Stimulated activated CD4-positive, alpha-beta T cell treated with anti-CD3 and anti-CD28 coated beads, Interleukin-4, amount 100 ng/mL, for 48 hours (primary cell): ENCODE data around the gene MAN1B1.

ENCODE experiments used
- DNase-seq, 2 donors: peaks; one replicate each; pipeline ENCODE4 v3.0.0-alpha.2; 2020; ENCODE audit warnings: low read depth in 2 of 2

Gene MAN1B1

GRCh38 chr9:137145731-137146526 is 59.1 kb downstream of the MAN1B1 start:
- no peak for DNase-seq

GRCh38 chr9:137146527-137146918 is 59.7 kb downstream of the MAN1B1 start:
- no peak for DNase-seq

DNA sequence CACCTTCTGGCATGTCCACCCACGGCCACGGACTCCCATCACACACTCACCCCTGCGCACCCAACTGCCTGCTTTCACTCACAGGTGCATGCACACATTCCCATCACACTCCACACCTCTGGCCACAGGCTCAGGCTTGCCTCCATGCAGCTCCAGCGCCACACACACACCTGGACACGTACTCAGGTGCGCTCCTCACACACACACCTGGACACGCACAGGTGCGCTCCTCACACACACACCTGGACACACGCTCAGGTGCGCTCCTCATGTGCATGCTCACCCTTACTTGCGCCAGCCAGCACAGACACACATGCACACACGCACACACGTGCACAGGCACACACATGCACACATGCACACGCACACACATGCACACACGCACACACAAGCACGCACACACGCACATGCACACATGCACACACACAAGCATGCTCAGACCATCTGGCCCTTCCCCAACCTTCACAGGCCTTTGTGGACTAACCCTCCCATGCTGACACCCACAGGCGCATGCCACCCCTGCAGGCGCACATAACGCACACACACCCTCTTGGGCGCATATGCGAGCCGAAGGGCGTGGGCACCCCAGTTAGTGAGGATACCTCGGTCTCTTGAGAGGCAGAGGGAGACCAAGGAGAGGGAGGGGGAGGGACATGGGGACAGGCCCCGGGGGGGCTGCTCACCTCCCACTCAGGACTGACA is 60.5 kb downstream of the MAN1B1 start:
- DNase-seq, result no peak

DNA sequence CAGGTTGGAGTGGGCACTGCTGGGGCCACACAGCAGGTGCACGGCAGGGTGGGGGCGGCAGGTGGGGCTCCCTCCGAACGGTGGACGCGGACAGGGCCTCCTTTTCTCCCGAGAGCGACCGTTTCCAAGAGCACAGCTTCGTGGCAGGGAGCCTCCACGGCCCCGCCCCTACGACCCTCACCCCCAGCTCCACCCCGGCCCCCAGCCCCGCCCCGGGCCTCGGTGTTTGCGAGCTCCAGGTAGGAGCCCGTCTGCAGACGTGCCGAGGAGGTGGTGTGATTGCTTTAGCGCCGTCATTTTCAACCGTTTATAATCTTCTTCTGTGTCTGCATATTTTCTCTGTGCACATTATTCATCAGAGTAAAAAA is 61.0 kb downstream of the MAN1B1 start:
- DNase-seq, result no peak

- DNase-seq, result no peak
These were observed 61.5 kb downstream of the MAN1B1 start for GRCh38 chr9:137148242-137148641.

DNA sequence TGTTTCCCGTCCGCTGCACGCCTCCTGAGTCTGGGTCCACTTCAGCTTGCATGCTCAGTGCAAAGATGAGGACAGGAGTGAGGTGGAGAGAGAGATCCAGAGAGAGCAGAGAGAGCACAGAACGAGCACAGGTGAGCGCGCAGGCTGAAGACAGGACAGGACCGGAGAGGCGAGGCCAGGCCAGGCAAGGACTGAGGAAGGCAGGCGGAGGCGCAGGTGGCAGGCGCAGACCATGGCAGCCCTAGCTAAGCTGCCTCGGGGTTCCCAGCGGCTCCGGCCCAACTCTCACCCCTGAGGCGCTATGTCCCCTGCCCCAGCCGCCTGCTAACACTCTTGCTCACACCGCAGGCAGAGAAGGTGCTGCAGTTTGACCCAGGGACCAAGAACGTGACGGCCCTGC is 61.9 kb downstream of the MAN1B1 start:
- no peak for DNase-seq

DNA sequence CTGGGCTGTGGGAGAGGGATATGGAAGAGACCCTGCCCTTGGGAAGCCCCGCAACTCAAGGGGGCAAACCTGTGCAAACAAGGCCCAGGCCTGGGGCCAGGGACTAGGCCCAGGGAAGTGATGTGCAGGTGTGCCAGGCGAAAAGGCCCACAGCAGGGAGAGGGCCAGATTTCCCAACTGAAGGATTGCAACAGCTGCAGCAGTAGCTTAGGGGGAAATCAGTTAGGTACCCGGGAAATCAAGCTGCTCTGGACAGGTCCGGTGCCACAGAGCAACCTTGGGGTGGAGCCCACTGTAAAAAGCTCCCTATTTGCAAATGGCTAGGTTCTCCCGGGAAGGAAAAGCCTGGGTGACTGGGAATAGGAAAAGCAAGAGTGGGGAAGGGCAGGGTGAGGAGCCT is 62.6 kb downstream of the MAN1B1 start:
- DNase-seq, result no peak

GRCh38 chr9:137149942-137150616 is 63.3 kb downstream of the MAN1B1 start:
- DNase-seq, result peak in 1 of 2 donors; percentile 55

GRCh38 chr9:137150617-137151457 is 64.1 kb downstream of the MAN1B1 start:
- DNase-seq, result peak; percentile 35 to 68

- no peak for DNase-seq
These were observed 66.1 kb downstream of the MAN1B1 start for GRCh38 chr9:137152844-137153405.

DNA sequence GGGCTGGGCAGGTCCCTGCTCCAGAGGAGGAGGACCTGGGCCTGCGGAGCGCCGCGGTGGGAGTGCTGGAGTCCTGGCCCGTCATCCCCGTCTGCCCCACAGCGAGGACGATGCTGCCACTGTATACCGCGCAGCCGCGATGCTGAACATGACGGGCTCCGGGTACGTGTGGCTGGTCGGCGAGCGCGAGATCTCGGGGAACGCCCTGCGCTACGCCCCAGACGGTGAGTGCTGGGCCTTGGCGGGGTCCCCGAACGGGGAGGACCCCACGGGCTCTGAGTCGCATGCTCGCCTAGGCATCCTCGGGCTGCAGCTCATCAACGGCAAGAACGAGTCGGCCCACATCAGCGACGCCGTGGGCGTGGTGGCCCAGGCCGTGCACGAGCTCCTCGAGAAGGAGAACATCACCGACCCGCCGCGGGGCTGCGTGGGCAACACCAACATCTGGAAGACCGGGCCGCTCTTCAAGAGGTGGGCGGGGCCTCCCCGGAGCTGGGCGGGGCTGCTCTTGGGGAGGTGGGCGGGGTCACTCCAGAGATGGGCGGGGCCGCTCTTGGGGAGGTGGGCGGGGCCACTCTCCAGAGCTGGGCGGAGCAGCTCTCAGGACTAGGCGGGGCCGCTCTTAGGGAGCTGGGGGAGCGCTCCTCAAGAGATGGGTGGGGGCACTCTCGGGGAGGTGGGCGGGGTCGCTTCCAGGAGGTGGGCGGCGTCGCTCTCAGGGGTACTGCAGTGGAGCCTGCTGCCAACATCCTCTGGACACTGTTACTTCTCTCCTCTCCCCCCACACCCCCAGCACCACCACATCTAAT is 70.0 kb downstream of the MAN1B1 start:
- peak; percentile 43 to 70 for DNase-seq

DNA sequence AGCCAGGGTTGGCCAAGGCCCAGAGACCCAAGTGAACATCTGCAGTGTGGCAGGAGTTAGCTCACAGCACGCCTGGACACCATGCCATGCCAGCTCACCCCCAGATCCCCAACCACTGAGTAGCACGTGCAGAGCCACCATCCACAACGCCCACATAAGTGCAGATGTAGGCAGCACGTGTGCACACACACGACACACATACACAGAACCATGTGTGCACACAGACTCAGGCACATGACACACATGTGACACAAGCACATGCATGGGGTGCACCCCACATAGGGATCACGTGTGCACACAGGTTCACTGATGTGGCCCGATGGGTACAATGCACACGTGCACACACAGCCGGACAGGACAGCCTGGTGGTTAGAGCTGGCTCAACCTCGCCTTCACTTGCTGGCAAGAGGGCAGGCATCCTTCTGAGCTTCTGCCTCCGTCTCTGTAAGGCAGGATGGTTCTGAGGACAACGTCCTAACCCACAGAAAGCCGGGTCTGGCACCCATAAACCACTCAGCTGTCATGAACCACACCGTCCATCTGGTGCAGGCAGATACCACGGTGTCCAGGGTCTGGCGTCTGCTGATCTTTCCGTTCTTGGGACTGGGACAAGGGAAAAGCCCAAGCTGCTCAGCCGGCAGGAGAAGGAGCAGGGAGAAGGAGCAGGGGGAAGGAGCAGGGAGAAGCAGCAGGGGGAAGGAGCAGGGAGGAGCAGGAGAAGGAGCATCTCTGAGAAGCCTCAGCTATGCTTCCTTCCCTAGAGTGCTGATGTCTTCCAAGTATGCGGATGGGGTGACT is 71.0 kb downstream of the MAN1B1 start:
- DNase-seq, result no peak

- DNase-seq, result no peak
These were observed 71.8 kb downstream of the MAN1B1 start for GRCh38 chr9:137158625-137159024.
